Measurements from ENCODE around the gene ZMYM2. TPM values are rescaled to one million over a fixed set of nuclear protein-coding genes. Genes with fewer than 3 reads are reported as not detected.

Gene ZMYM2
- total and polyA plus RNA-seq, 2 experiments from 2014 or later = 87.9 to 159 TPM

- Histone ChIP-seq H3K9me2 (ENCODE audit: insufficient read depth) (no peaks in the 10 kb centered on the region), H3K4me1 (ENCODE audit: insufficient read depth) (peaks cover 12% of the 10 kb centered on the region), H3K36me3 (ENCODE audit: insufficient read depth) (no peaks in the 10 kb centered on the region; the same call in 1 of the 2 replicates), H3K27me3 (ENCODE audit: insufficient read depth) (no peaks in the 10 kb centered on the region), H3K4me3 (no peak overlapping the region), H3K4me2 (peak overlapping the region; percentile 15; the same call in 1 of the 2 replicates), H2AFZ (no peak overlapping the region), H3F3A (replicated peaks; ENCODE audit: low read depth) (no peaks in the 10 kb centered on the region), H3K79me2 (replicated peaks; ENCODE audit: insufficient read depth) (peaks cover 99% of the 10 kb centered on the region), H3K27ac (ENCODE audit: low read depth) (no peak overlapping the region), H4K20me1 (replicated peaks; ENCODE audit: insufficient read depth) (peaks cover 35% of the 10 kb centered on the region)
- Mint-ChIP-seq H3K4me3 (peak overlapping the region; percentile 2; the same call in 1 of the 3 replicates), H3K36me3 (ENCODE audit: low read depth) (peaks cover 63% of the 10 kb centered on the region), H3K27me3 (ENCODE audit: insufficient read depth, low read depth, poor library complexity) (peaks cover 7% of the 10 kb centered on the region), H3K4me1 (peaks cover 34% of the 10 kb centered on the region), H3K27ac (no peak overlapping the region), H3K9me3 (no peaks in the 10 kb centered on the region)
- DNase-seq (ENCODE audit: low spot score) (peak; percentile 30), ATAC-seq (peak; percentile 94)
- no peak for TF ChIP-seq CTCF (conservative IDR thresholded peaks at IDR 0.05; ENCODE audit: low read depth in 2 of 2)
- TF ChIP-seq ETS1 (IDR thresholded peaks at IDR 0.05) = no peak
- TF ChIP-seq JUNB (IDR thresholded peaks at IDR 0.05; ENCODE audit: unreplicated experiment) = no peak
- TF ChIP-seq EZH2phosphoT487 (IDR thresholded peaks at IDR 0.05; ENCODE audit: unreplicated experiment) = no peak
- no peak for TF ChIP-seq ZNF462 (CRISPR knock-in tag; IDR thresholded peaks at IDR 0.05)
- TF ChIP-seq NANOG (IDR thresholded peaks at IDR 0.05; ENCODE audit: borderline replicate concordance) = no peak
- TF ChIP-seq STAT1 (IDR thresholded peaks at IDR 0.05; ENCODE audit: unreplicated experiment) = no peak
- TF ChIP-seq REST (IDR thresholded peaks at IDR 0.05; ENCODE audit: unreplicated experiment) = no peak
- no peak for TF ChIP-seq EZH2 (IDR thresholded peaks at IDR 0.05; ENCODE audit: low read depth, unreplicated experiment)
- TF ChIP-seq POLR2AphosphoS5 (IDR thresholded peaks at IDR 0.05; ENCODE audit: low read depth) = no peak
- no peak for TF ChIP-seq ZNF331 (CRISPR knock-in tag; IDR thresholded peaks at IDR 0.05; ENCODE audit: low read depth)
- no peak for TF ChIP-seq CREB1 (CRISPR knock-in tag; IDR thresholded peaks at IDR 0.05; ENCODE audit: low read depth)
- TF ChIP-seq ZNF114 (CRISPR knock-in tag; IDR thresholded peaks at IDR 0.05) = no peak
Measured at GRCh38 chr13:20016649-20017364, 58.3 kb downstream of the ZMYM2 start.

Measured in GM23338 (cell line).